Ureter (tissue), 1 donor: Measurements from ENCODE around the gene SLCO2B1. TPM values are rescaled to one million over a fixed set of nuclear protein-coding genes. Genes with fewer than 3 reads are reported as not detected.

Source experiments
- DNase-seq: peaks from one replicate; pipeline ENCODE4 v3.0.0-alpha.2; 2020; ENCODE audit warnings: low spot score
- total RNA-seq: library from RNA; stranded (reverse); gene quantifications from one replicate; pipeline ENCODE4 v1.2.4, GENCODE V29; 2023
- donor health status: DM: yes; HTN: yes; CAD: no.

The SLCO2B1 gene
- total RNA-seq, 1 donor from 2014 or later = 48.4 TPM

GRCh38 chr11:75193271-75193670, 42.4 kb downstream of the SLCO2B1 start:
- no peak for DNase-seq

- no peak for DNase-seq
These were observed 42.8 kb downstream of the SLCO2B1 start for GRCh38 chr11:75193711-75194110.

GRCh38 chr11:75194147-75194546, 43.2 kb downstream of the SLCO2B1 start:
- DNase-seq = no peak

GRCh38 chr11:75195167-75195962, 44.5 kb downstream of the SLCO2B1 start:
- DNase-seq = peak; percentile 79

- no peak for DNase-seq
These were observed 45.5 kb downstream of the SLCO2B1 start for GRCh38 chr11:75196426-75196825.

- no peak for DNase-seq
These were observed 46.8 kb downstream of the SLCO2B1 start for GRCh38 chr11:75197512-75198277.

- DNase-seq = no peak
These were observed 47.5 kb downstream of the SLCO2B1 start for GRCh38 chr11:75198278-75198973.

- no peak for DNase-seq
These were observed 48.6 kb downstream of the SLCO2B1 start for GRCh38 chr11:75199412-75199955.

GRCh38 chr11:75200051-75200450, 49.1 kb downstream of the SLCO2B1 start:
- no peak for DNase-seq

GRCh38 chr11:75200531-75200930, 49.6 kb downstream of the SLCO2B1 start:
- no peak for DNase-seq

GRCh38 chr11:75201771-75202170, 50.9 kb downstream of the SLCO2B1 start:
- DNase-seq = no peak

GRCh38 chr11:75202195-75202594, 51.3 kb downstream of the SLCO2B1 start:
- no peak for DNase-seq

- DNase-seq = no peak
These were observed 52.2 kb downstream of the SLCO2B1 start for GRCh38 chr11:75203138-75203537.

- no peak for DNase-seq
These were observed 52.7 kb downstream of the SLCO2B1 start for GRCh38 chr11:75203641-75204011.

- no peak for DNase-seq
These were observed 53.2 kb downstream of the SLCO2B1 start for GRCh38 chr11:75204012-75204674.

GRCh38 chr11:75204685-75205563, 54.0 kb downstream of the SLCO2B1 start:
- DNase-seq = peak; percentile 87

GRCh38 chr11:75205564-75206020, 54.7 kb downstream of the SLCO2B1 start:
- DNase-seq = no peak

- DNase-seq = no peak
These were observed 57.5 kb downstream of the SLCO2B1 start for GRCh38 chr11:75208446-75208845.

GRCh38 chr11:75212411-75212810, 61.5 kb downstream of the SLCO2B1 start:
- DNase-seq = no peak

GRCh38 chr11:75214411-75214821, 63.5 kb downstream of the SLCO2B1 start:
- peak; percentile 74 for DNase-seq
